H1 (cell line): ENCODE results near the gene PCNX4.

ENCODE experiments used
- ASH2L ChIP-seq: fragments of 200-600, 300-600 bp; sonication (generic); IDR thresholded peaks from one replicate; pipeline ENCODE4 v1.7.1; 2017; ENCODE audit warnings: low read length
- BRCA1 ChIP-seq: IDR thresholded peaks from 2 replicates; pipeline ENCODE4 v1.6.1; 2012; ENCODE audit warnings: low read depth, low read length, improper control_type of control experiment
- EZH2 ChIP-seq: fragments of 200-600 bp; sonication (generic); IDR thresholded peaks from 2 replicates; pipeline ENCODE4 v1.7.1; 2012; ENCODE audit warnings: low read depth, mild to moderate bottlenecking, moderate library complexity, low read length, inconsistent platforms; ENCODE audit not compliant: severe bottlenecking
- GABPA ChIP-seq: IDR thresholded peaks from 2 replicates; pipeline ENCODE4 v1.6.1; 2011; ENCODE audit warnings: mild to moderate bottlenecking, low read length, moderate library complexity, borderline replicate concordance; ENCODE audit not compliant: insufficient read depth
- POLR2A ChIP-seq, 2 experiments: IDR thresholded peaks; 1 replicate in 1 of 2; 2 replicates in 1 of 2; pipeline ENCODE4 v1.6.1; 2011; ENCODE audit warnings: low read depth in 2 of 2, low read length in 2 of 2, mild to moderate bottlenecking in 2 of 2; ENCODE audit errors: control extremely low read depth in 1 of 2
- POLR2AphosphoS5 ChIP-seq: IDR thresholded peaks from 2 replicates; pipeline ENCODE4 v1.6.1; 2011; ENCODE audit warnings: low read depth, low read length
- SP1 ChIP-seq: IDR thresholded peaks from 2 replicates; pipeline ENCODE4 v1.6.1; 2011; ENCODE audit warnings: low read depth, low read length
- SP2 ChIP-seq: IDR thresholded peaks from 2 replicates; pipeline ENCODE4 v1.6.1; 2012; ENCODE audit warnings: mild to moderate bottlenecking, low read length, inconsistent platforms
- SUZ12 ChIP-seq: fragments of 200-600 bp; sonication (generic); IDR thresholded peaks from 2 replicates; pipeline ENCODE4 v1.6.1; 2012; ENCODE audit warnings: mild to moderate bottlenecking, inconsistent platforms, low read length, moderate library complexity, mixed read lengths
- TAF7 ChIP-seq: optimal IDR thresholded peaks from 2 replicates; pipeline ENCODE3; 2011; ENCODE audit warnings: low read depth, mild to moderate bottlenecking, inconsistent platforms, low read length, moderate library complexity, borderline replicate concordance
- YY1 ChIP-seq: IDR thresholded peaks from 2 replicates; pipeline ENCODE4 v1.6.1; 2011; ENCODE audit warnings: low read depth, mild to moderate bottlenecking, low read length
- ZNF274 ChIP-seq: IDR thresholded peaks from 2 replicates; pipeline ENCODE4 v1.7.0; 2012; ENCODE audit warnings: low read length, borderline replicate concordance; ENCODE audit errors: extremely low read depth
- TF ChIP-seq, protein P1 (sequence below), 3 experiments: IDR thresholded peaks; 1 replicate in 2 of 3; 2 replicates in 1 of 3; pipeline versions ENCODE4 v1.5.1 to v1.6.1; 2011; ENCODE audit warnings: low read length in 3 of 3, mild to moderate bottlenecking in 3 of 3, inconsistent platforms in 2 of 3, low read depth in 1 of 3, moderate library complexity in 1 of 3; ENCODE audit not compliant: insufficient read depth in 1 of 3; ENCODE audit errors: control extremely low read depth in 1 of 3
- TF ChIP-seq, protein P2 (sequence below): IDR thresholded peaks from 2 replicates; pipeline ENCODE4 v1.6.1; 2012; ENCODE audit warnings: low read length, inconsistent platforms

DNA sequence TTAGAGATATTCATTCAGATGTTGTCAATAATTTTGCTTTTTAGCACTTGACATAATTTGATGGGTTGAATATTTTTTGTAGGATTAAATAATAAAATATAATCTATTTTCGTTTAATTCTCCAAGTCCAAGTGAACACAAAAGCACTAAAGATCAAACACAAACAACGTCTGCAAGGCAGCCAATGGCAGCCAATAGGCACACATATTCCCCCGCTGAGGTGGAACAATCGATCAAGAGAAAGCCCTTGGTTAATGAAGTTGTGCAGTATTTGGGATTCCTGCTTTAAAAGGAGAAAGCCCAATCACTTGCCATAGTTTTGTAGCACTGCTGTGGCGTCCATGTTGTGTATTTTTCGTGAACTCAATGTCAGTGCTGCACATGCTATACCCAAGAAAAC is 72.0 kb downstream of the PCNX4 start:
- TF ChIP-seq, protein P1, sequence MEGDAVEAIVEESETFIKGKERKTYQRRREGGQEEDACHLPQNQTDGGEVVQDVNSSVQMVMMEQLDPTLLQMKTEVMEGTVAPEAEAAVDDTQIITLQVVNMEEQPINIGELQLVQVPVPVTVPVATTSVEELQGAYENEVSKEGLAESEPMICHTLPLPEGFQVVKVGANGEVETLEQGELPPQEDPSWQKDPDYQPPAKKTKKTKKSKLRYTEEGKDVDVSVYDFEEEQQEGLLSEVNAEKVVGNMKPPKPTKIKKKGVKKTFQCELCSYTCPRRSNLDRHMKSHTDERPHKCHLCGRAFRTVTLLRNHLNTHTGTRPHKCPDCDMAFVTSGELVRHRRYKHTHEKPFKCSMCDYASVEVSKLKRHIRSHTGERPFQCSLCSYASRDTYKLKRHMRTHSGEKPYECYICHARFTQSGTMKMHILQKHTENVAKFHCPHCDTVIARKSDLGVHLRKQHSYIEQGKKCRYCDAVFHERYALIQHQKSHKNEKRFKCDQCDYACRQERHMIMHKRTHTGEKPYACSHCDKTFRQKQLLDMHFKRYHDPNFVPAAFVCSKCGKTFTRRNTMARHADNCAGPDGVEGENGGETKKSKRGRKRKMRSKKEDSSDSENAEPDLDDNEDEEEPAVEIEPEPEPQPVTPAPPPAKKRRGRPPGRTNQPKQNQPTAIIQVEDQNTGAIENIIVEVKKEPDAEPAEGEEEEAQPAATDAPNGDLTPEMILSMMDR (IDR thresholded peaks at IDR 0.05; ENCODE audit: control extremely low read depth in 1 of 3, insufficient read depth in 1 of 3, low read depth in 1 of 3, low read length in 3 of 3): no peak
- TF ChIP-seq YY1 (no peak), POLR2A (IDR thresholded peaks at IDR 0.05; ENCODE audit: control extremely low read depth in 1 of 2, low read depth in 2 of 2, low read length in 2 of 2) (no peak), ASH2L (no peak), BRCA1 (no peak), SP2 (no peak), ZNF274 (no peak), SUZ12 (no peak), SP1 (no peak), POLR2AphosphoS5 (no peak), GABPA (no peak), EZH2 (no peak), TAF7 (no peak)
- TF ChIP-seq, protein P2, sequence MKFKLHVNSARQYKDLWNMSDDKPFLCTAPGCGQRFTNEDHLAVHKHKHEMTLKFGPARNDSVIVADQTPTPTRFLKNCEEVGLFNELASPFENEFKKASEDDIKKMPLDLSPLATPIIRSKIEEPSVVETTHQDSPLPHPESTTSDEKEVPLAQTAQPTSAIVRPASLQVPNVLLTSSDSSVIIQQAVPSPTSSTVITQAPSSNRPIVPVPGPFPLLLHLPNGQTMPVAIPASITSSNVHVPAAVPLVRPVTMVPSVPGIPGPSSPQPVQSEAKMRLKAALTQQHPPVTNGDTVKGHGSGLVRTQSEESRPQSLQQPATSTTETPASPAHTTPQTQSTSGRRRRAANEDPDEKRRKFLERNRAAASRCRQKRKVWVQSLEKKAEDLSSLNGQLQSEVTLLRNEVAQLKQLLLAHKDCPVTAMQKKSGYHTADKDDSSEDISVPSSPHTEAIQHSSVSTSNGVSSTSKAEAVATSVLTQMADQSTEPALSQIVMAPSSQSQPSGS: no peak
